Endothelial cell of umbilical vein (primary cell): ENCODE measurements around the gene DPF1.

Source experiments
- EZH2 ChIP-seq: IDR thresholded peaks from 2 replicates; pipeline ENCODE4 v1.6.1; 2012; ENCODE audit warnings: borderline replicate concordance, low read depth, mild to moderate bottlenecking, moderate library complexity, low read length, inconsistent platforms; ENCODE audit not compliant: severe bottlenecking
- FOS ChIP-seq: IDR thresholded peaks from 2 replicates; pipeline ENCODE4 v1.6.1; 2011; ENCODE audit warnings: mild to moderate bottlenecking, low read length, moderate library complexity, borderline replicate concordance; ENCODE audit not compliant: insufficient read depth
- GATA2 ChIP-seq: IDR thresholded peaks from 2 replicates; pipeline ENCODE4 v1.7.0; 2011; ENCODE audit warnings: low read depth, mild to moderate bottlenecking, moderate library complexity, mixed read lengths, low read length; ENCODE audit not compliant: insufficient read length, insufficient read depth
- JUN ChIP-seq: IDR thresholded peaks from 2 replicates; pipeline ENCODE4 v1.6.1; 2011; ENCODE audit warnings: borderline replicate concordance, low read depth; ENCODE audit not compliant: insufficient read length, insufficient read depth
- MYC ChIP-seq: IDR thresholded peaks from one replicate; pipeline ENCODE4 v1.6.1; 2011; ENCODE audit warnings: mild to moderate bottlenecking, low read depth, low read length
- POLR2A ChIP-seq: IDR thresholded peaks from 2 replicates; pipeline ENCODE4 v1.6.1; 2012; ENCODE audit warnings: low read depth, mild to moderate bottlenecking, control low read depth, low read length
- POLR2AphosphoS5 ChIP-seq: IDR thresholded peaks from 2 replicates; pipeline ENCODE4 v1.6.1; 2012; ENCODE audit warnings: low read depth, mild to moderate bottlenecking, control low read depth, low read length, moderate library complexity; ENCODE audit not compliant: insufficient read depth
- TF ChIP-seq, protein P1 (sequence below), 2 donors: IDR thresholded peaks; 1 replicate in 1 of 2; 2 replicates in 1 of 2; pipeline ENCODE4 v1.5.1; 2011; ENCODE audit warnings: low read length in 2 of 2, mild to moderate bottlenecking in 2 of 2, moderate library complexity in 2 of 2, control low read depth in 1 of 2, inconsistent platforms in 1 of 2, low read depth in 1 of 2; ENCODE audit not compliant: insufficient read depth in 1 of 2; ENCODE audit errors: extremely low read depth in 1 of 2
- TF ChIP-seq, protein P2 (sequence below): IDR thresholded peaks from 2 replicates; pipeline ENCODE4 v1.6.1; 2011; ENCODE audit not compliant: insufficient read depth, insufficient read length

DNA sequence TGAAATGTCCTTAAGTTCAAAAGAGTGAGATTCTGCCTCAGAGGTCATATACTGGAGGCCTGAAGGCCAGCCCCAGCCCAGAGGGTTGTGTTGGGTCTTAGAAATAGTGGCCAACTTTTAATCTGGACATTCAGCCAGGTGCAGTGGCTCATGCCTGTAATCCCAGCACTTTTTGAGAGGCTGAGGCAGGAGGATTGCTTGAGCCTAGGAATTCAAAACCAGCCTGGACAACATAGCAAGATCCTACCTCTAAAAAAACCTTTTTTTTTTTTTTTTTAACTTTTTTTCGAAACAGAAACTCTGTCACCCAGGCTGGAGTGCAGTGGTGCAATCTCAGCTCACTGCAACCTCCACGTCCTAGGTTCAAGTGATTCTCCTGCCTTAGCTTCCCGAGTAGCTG is 15.5 kb downstream of the DPF1 start:
- TF ChIP-seq, protein P1, sequence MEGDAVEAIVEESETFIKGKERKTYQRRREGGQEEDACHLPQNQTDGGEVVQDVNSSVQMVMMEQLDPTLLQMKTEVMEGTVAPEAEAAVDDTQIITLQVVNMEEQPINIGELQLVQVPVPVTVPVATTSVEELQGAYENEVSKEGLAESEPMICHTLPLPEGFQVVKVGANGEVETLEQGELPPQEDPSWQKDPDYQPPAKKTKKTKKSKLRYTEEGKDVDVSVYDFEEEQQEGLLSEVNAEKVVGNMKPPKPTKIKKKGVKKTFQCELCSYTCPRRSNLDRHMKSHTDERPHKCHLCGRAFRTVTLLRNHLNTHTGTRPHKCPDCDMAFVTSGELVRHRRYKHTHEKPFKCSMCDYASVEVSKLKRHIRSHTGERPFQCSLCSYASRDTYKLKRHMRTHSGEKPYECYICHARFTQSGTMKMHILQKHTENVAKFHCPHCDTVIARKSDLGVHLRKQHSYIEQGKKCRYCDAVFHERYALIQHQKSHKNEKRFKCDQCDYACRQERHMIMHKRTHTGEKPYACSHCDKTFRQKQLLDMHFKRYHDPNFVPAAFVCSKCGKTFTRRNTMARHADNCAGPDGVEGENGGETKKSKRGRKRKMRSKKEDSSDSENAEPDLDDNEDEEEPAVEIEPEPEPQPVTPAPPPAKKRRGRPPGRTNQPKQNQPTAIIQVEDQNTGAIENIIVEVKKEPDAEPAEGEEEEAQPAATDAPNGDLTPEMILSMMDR (IDR thresholded peaks at IDR 0.05; ENCODE audit: extremely low read depth in 1 of 2, insufficient read depth in 1 of 2, low read depth in 1 of 2, low read length in 2 of 2), result no peak
- TF ChIP-seq MYC, result no peak
- TF ChIP-seq POLR2A, result no peak
- TF ChIP-seq EZH2, result no peak
- TF ChIP-seq GATA2, result no peak
- TF ChIP-seq POLR2AphosphoS5, result no peak
- TF ChIP-seq JUN, result no peak
- TF ChIP-seq, protein P2, sequence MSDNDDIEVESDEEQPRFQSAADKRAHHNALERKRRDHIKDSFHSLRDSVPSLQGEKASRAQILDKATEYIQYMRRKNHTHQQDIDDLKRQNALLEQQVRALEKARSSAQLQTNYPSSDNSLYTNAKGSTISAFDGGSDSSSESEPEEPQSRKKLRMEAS, result no peak
- no peak for TF ChIP-seq FOS
